NCI-H2107 treated with DMSO at 0.1 percent for 48 hours (cell line): ENCODE results near the gene RGS7.
A peak's percentile ranks its signal among the peaks of the same experiment; 100 is the strongest.
"Not testable (repeated sequence)": the region's sequence is repeated elsewhere in the genome, so short reads cannot be mapped to it uniquely, and the experiment has no call there.

Experiments used
- DNase-seq: peaks from one replicate; lab custom pipeline; 2025; ENCODE audit not compliant: unreplicated experiment; lab: John Stamatoyannopoulos, UW

The RGS7 gene

DNA sequence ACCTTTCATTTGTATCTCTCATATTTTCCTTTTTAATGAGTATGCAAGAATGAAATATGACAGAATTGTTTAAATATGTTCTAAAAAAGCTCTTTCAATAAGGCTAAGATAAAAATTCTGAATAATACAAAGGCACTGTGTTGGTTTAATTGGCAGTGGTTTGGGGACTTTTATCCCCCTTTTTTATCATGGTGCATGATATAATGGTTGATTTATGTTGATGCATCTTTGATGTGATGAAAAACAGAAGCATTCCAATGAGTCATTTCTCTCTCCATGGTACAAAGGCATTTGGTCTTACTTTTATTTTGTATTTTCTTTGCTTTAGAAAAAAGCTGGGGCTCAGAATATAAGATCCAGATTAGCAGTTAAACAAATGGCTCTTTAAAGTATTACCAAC is 617.9 kb downstream of the RGS7 start:
- no peak for DNase-seq

DNA sequence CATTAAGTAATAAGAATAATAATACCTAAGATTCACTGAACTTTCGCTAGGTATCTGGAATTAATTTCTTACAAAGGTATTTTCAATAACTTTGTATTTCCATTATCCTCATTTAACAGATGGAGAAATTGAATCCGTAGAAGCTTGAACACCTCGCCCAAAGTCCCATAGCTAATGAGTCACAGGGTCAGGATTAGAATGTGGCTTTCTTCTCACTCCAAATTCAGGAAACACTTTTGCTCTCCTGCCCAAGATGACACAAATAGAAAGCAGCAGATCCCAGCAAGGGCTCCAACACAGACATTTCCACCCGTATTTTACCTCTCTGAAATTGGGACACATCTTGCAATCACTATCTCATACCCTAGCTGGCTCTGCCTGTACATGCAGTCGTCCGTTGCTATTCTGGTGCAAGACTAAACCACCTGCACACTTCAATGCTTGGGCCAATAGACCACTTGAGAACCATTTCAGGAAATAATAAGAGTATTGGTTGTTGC is 619.2 kb downstream of the RGS7 start:
- DNase-seq, result no peak

DNA sequence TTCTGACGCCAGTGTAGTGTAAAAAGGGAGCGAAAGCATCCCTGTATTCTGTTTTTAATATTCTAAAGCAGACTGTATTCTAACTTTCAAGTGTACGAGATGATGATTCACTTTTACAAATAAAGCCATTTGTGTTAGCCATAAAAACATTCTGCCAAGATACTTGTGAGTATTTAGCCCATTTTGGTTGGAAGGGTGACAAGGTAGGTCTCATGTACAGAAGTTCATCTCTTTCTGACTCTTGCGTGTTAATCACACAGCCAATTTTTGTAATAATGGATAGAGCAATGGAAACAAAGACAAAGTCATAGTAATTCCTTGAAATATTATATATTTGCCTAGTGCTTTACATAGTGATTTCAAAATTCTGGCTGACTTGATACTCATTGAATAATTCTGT is 619.7 kb downstream of the RGS7 start:
- DNase-seq, result no peak

DNA sequence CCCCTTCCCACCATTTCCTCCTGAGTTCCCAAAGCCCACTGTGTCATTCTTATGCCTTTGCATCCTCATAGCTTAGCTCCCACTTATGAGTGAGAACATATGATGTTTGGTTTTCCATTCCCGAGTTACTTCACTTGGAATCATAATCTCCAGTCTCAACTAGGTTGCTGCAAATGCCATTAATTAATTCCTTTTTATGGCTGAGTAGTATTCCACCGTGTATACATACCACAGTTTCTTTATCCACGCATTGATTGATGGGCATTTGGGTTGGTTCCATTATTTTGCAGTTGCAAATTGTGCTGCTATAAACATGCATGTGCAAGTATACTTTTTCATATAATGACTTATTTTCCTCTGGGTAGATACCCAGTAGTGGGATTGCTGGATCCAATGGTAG is 622.3 kb downstream of the RGS7 start:
- not testable (repeated sequence) for DNase-seq

DNA sequence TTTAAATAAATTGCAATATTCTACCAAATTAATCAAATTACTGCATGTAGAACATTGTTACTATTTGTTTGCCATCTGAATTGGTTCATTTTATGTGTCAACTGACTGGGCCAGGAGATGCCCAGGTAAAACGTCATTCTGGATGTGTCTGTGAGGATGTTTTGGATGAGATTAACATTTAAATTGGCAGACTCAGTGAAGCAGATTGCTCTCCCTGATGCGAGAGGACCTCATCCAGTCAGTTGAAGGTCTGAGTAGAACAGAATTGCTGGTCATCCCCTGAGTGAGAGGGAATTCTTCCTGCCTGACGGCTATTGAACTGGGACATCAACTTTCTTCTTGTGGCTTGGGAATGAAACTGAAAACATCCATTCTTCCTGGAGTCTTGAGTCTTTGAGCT is 623.0 kb downstream of the RGS7 start:
- DNase-seq, result no peak

DNA sequence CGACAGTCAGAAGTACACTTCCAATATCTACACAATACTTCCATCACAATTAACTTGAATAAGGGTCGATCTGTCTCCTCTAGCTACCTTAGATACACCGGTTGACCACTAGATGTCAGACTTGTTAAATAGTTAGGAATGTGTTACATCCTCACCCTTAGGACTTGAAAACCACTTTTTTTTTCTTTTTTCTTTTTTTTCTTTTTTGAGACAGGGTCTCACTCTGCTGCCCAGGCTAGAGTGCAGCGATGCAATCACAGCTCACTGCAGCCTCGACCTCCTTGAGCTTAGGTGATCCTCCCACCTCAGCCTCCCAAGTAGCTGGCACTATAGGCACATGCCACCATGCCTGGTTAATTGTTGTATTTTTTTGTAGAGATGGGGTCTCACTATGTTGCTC is 624.6 kb downstream of the RGS7 start:
- peak; percentile 85 for DNase-seq
